ENCODE results near the gene SLC34A1. TPM values are rescaled to one million over a fixed set of nuclear protein-coding genes. Genes with fewer than 3 reads are reported as not detected.

The SLC34A1 gene
- total and polyA plus RNA-seq, 2 of the 13 experiments (the other 11 are each of a cell fraction or from before 2014, with no cell fraction given): 0.03 to 0.20 TPM

GRCh38 chr5:177355868-177356168 lies 28.4 kb upstream of the SLC34A1 start:
- Histone ChIP-seq H3K4me1 (ENCODE audit: insufficient read depth, low read length) (peaks cover 87% of the 10 kb centered on the region), H3K79me2 (ENCODE audit: insufficient read depth, low read length) (peaks cover 6% of the 10 kb centered on the region), H3K27ac (ENCODE audit: extremely low read length, insufficient read depth, low read length) (no peak overlapping the region), H2AFZ (ENCODE audit: low read length) (no peak overlapping the region), H3K36me3 (replicated peaks in 1 of 2; ENCODE audit: control insufficient read depth in 1 of 2, insufficient read depth in 2 of 2, low read length in 2 of 2) (no peaks in the 10 kb centered on the region), H3K27me3 (ENCODE audit: control insufficient read depth in 1 of 2, insufficient read depth in 2 of 2, low read length in 2 of 2) (peaks cover 0 to 6% of the 10 kb centered on the region in 2 experiments; a peak in 1 of 5 replicates), H3K9me3 (ENCODE audit: low read length) (no peaks in the 10 kb centered on the region), H3K4me2 (ENCODE audit: low read depth, low read length) (no peak overlapping the region), H4K20me1 (ENCODE audit: insufficient read depth, low read length) (no peaks in the 10 kb centered on the region), H3K4me3 (replicated peaks in 1 of 3; ENCODE audit: insufficient read depth in 1 of 3, low read depth in 2 of 3, low read length in 3 of 3) (no peak overlapping the region), H3K9ac (ENCODE audit: insufficient read depth, low read depth, low read length) (no peak overlapping the region)
- ChIA-PET POLR2A (interaction anchor here (0.6 to 6.8 kb wide), 4 partner anchors 10 to 23 kb away, joined by 3 to 84 read pairs (median 64); no protein-coding TSS in a partner anchor), CTCF (ENCODE audit: low intra/inter-chr PET ratio, low total read pairs) (no interaction called here)
- TF ChIP-seq GABPB1 (CRISPR knock-in tag; IDR thresholded peaks at IDR 0.05) (no peak), ZNF143 (CRISPR knock-in tag; IDR thresholded peaks at IDR 0.05) (peak; percentile 57; the same call in 1 of the 2 replicates), NFYB (CRISPR knock-in tag; IDR thresholded peaks at IDR 0.05) (peak; percentile 56), POLR2A (IDR thresholded peaks at IDR 0.05; ENCODE audit: insufficient read depth in 1 of 2, low read depth in 2 of 2, low read length in 2 of 2) (no peak), MNT (IDR thresholded peaks at IDR 0.05) (peak; percentile 46), SAP130 (CRISPR knock-in tag; IDR thresholded peaks at IDR 0.05; ENCODE audit: low read depth) (0 out of 2 replicates have a peak, but pooled peaks have one; percentile 13), USF2 (IDR thresholded peaks at IDR 0.05; ENCODE audit: low read depth, low read length) (peak; percentile 68), USF2 (CRISPR knock-in tag; IDR thresholded peaks at IDR 0.05; ENCODE audit: borderline replicate concordance) (peak; percentile 67; the same call in 1 of the 2 replicates), NFYC (CRISPR knock-in tag; IDR thresholded peaks at IDR 0.05) (peak; percentile 42; the same call in 1 of the 2 replicates)
- no peak for DNase-seq (ENCODE audit: low spot score)
- BruUV-seq (replicated peaks): no TSS peak
- intact Hi-C loops (cut with micrococcal nuclease; ENCODE audit: unreplicated experiment) (no loop called here), in situ Hi-C loops (cut with HindIII; ENCODE audit: extremely low pct_ligation_motif_present, low pct_unique_long_range_greater_than_20kb) (loop anchor here (25.0 kb wide), 1 partner anchor 819 kb away; the partner anchor contains the start of genes CDHR2 and RNF44)
- no peak for FAIRE-seq
- ATAC-seq: no peak
- WGBS (ENCODE audit: low lambda C conversion rate): 33% methylated on average over 1 of the region's 1 CpG
